Renal pelvis (tissue), 3 donors: ENCODE data around the gene SLAMF6. TPM values are rescaled to one million over a fixed set of nuclear protein-coding genes. Genes with fewer than 3 reads are reported as not detected.

Experiments used
- polyA plus RNA-seq, 3 donors: library from polyadenylated mRNA; unstranded; fragments of 120-200 nt; gene quantifications; one replicate each; pipeline ENCODE4 v1.2.1, GENCODE V29; 2013; ENCODE audit not compliant: insufficient read length in 3 of 3

The SLAMF6 gene
- polyA plus RNA-seq, 3 donors, result 0.09 to 0.30 (median 0.17) TPM

Other genes starting within 250 kb of the SLAMF6 start
- gene PEX19, start 238.1 kb downstream of the SLAMF6 start, polyA plus RNA-seq, result 10 to 100 TPM; 82.3 to 86.5 (median 85.6) TPM
- gene COPA, start 180.0 kb downstream of the SLAMF6 start, polyA plus RNA-seq, result 100 to 1,000 TPM; 146 to 186 (median 160) TPM
- gene NCSTN, start 179.9 kb downstream of the SLAMF6 start, polyA plus RNA-seq, result 100 to 1,000 TPM; 162 to 167 (median 167) TPM
- gene NHLH1, start 156.2 kb downstream of the SLAMF6 start, polyA plus RNA-seq, result under 1 TPM; 0.10 to 0.26 (median 0.18) TPM
- gene VANGL2, start 122.7 kb downstream of the SLAMF6 start, polyA plus RNA-seq, result 10 to 100 TPM; 33.2 to 39.2 (median 38.4) TPM
- 1 to 10 TPM in 2 of 3 donors, under 1 TPM in 1; 0.98 to 1.1 (median 1.0) TPM for gene CD84, start 56.2 kb upstream of the SLAMF6 start, polyA plus RNA-seq
- gene SLAMF1, start 123.8 kb upstream of the SLAMF6 start, polyA plus RNA-seq, result under 1 TPM in 2 of 3 donors, not detected in 1; 0.13 TPM
- gene CD48, start 188.6 kb upstream of the SLAMF6 start, polyA plus RNA-seq, result 1 to 10 TPM; 1.3 to 1.5 (median 1.5) TPM
- under 1 TPM; 0.30 to 0.43 (median 0.36) TPM for gene SLAMF7, start 216.0 kb upstream of the SLAMF6 start, polyA plus RNA-seq